Fibroblast of skin of back (primary cell): ENCODE measurements around the gene TC2N. TPM values are rescaled to one million over a fixed set of nuclear protein-coding genes. Genes with fewer than 3 reads are reported as not detected.
"Not testable (repeated sequence)": the region's sequence is repeated elsewhere in the genome, so short reads cannot be mapped to it uniquely, and the experiment has no call there.

Experiments used
- DNase-seq: peaks from one replicate; pipeline ENCODE4 v3.0.0-alpha.2; 2013
- polyA plus RNA-seq, 2 experiments: library from polyadenylated mRNA; unstranded; fragments of 120-200 nt; gene quantifications; one replicate each; pipeline ENCODE4 v1.2.1, GENCODE V29; 2013; ENCODE audit not compliant: insufficient read length in 2 of 2

Gene TC2N
- 0.12 TPM for polyA plus RNA-seq (2013, experiment 1 of 2; ENCODE audit: insufficient read length)
- polyA plus RNA-seq (2013, experiment 2 of 2; ENCODE audit: insufficient read length), result 0.30 TPM

- DNase-seq, result no peak
These were observed at the start of gene TC2N for GRCh38 chr14:91867316-91867988. Gene TC2N, minus strand, starts transcription at chr14:91867536. Its CDS starts 53,767 bp downstream, at chr14:91813769.

DNA sequence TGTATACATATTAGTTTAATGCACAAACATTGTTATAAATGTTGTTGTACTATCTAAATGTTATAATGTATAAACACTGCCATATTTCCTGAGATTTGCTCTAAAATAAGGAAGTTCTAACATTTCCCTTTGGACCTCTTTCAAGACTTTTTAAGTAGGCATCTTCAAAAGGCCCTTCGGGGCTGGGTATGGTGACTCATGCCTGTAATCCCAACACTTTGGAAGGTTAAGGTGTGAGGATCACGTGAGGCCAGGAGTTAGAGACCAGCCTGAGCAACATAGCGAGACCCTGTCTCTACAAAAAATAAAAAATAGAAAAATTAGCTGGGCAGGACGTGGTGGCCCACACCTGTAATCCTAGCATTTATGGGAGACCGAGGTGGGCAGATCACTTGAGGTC lies 44.7 kb upstream of the TC2N start:
- no peak for DNase-seq

DNA sequence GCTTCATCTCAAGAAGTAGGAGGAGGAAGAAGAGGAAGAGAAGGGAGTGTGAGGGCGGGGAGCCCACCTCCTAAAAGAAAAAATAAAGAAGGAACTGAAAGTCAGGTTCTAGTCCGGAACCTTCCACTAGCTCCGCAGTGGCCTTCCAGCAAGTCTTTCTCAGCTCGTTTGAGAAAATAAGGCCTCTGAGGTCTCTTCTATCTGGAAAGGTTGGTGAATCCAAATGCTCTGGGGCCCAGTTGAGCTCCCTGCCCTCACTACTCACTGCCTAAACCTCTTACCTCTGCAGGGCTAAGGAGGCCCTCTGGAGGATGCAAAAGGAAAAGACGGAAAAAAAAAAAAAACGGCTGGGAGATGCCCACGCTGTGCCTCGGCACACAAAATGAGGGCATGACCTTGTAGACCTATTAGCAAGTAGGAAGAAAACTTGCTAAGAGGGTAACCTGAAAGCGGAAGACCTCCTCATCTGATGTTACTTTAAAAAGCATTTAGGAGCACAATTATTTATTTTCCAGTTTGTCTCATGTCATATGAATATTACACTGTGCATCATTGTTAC lies 44.2 kb upstream of the TC2N start:
- DNase-seq, result peak; percentile 46

- DNase-seq, result no peak
These were observed 42.9 kb upstream of the TC2N start for GRCh38 chr14:91910196-91910595.

- no peak for DNase-seq
These were observed 39.0 kb upstream of the TC2N start for GRCh38 chr14:91906374-91906773.

GRCh38 chr14:91904956-91905645 lies 37.8 kb upstream of the TC2N start:
- DNase-seq, result no peak

DNA sequence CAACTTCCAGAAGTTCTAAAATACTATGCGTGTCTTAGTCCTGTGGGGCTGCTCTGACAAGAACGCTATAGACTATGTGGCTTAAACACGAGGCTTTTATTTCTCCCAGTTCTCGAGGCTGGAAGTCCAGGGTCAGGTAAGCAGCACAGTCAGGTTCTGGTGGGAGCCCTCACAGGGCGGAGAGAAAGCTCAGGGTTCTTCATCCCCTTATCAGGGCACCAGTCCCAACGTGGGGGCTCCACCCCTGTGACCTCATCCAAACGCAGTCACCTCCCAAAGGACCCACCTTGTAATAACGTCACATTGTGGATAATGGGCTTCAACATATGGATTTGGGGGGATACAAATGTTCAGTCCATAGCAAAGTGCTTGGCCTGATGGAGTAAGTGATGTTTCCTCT lies 37.1 kb upstream of the TC2N start:
- no peak for DNase-seq

- no peak for DNase-seq
These were observed 35.7 kb upstream of the TC2N start for GRCh38 chr14:91903070-91903469.

DNA sequence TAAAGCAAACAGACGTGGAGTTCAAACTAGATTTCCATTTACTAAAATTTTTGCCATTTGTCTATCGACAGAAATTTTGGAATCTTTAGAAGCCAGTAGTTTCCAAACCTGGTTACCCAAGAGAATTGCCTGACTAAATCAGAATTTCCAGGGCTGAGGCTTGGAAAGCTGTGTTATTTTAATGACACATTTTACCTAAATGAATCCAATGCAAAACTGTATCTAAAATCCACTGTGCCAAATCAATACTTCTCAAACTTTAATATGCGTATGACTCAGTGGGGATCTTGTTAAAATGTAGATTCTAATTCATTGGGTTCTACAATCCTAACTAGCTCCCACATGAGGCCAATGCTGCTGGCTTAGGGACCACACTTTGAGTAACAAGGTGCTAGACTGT lies 35.0 kb upstream of the TC2N start:
- DNase-seq, result no peak

GRCh38 chr14:91901449-91902226 lies 34.3 kb upstream of the TC2N start:
- DNase-seq, result no peak

- no peak for DNase-seq
These were observed 32.5 kb upstream of the TC2N start for GRCh38 chr14:91899806-91900205.

DNA sequence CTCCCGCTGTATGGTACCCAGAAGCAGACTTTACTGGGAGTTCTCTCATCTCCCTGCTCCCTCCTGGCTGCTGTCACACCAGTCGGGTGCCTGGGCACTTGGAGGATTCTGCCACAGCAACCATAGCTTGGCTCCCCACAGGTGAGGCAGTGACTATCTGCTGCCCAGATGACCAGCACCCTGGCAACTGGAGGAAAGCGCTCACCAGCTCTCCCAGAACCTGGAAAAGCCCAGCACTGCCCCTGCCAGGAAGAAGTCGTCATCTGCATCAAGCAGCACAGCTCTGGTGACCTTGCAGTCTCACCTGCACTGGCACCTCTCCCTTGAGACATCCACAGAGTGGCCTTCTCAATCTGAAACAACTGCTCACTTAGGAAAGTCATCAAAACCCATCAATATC lies 31.9 kb upstream of the TC2N start:
- no peak for DNase-seq

- DNase-seq, result no peak
These were observed 31.0 kb upstream of the TC2N start for GRCh38 chr14:91898372-91898771.

DNA sequence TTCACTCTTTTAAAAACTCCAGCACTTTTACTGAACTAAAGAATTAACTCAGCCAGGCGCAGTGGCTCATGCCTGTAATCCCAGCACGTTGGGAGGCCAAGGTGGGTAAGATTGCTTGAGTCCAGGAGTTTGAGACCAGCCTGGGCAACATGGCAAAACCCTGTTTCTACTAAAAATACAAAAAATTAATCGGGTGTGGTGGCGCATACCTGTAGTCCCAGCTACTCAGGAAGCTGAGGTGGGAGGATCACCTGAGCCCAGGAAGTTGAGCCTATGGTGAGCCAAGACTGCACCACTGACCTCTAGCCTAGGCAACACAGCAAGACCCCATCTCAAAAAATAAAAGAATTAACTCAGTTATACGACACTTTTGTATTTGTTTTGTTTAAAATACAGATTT lies 30.4 kb upstream of the TC2N start:
- DNase-seq, result not testable (repeated sequence)

DNA sequence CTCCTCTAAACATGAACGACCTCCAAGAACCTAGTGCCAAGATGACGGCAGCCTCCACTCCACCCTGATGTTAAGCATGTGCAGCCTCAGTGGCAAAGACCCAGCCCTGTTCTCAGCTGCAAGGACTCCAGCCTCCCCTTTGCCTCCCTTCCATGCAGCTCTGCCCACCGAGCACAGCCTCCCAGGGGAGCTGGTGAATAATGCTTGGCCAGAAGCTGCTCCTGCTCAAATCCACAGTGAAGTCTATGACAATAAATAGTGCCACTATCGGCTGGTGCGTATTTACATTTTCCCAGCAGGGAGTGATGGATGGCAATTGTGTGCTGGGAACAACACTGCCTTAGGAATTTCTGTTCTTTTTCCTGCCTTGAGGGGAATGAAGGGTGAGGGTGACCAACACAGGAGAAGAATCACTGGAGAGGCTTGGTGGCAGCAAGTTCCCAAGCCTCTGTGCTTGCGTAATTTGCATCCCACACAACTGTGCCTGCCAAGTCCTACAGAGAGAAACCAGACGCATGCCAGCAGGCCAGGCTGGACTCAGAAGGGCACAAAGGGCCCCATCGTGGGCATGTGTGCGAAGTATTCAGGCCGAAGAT lies 29.9 kb upstream of the TC2N start:
- peak; percentile 68 for DNase-seq

- no peak for DNase-seq
These were observed 29.1 kb upstream of the TC2N start for GRCh38 chr14:91896419-91896818.

DNA sequence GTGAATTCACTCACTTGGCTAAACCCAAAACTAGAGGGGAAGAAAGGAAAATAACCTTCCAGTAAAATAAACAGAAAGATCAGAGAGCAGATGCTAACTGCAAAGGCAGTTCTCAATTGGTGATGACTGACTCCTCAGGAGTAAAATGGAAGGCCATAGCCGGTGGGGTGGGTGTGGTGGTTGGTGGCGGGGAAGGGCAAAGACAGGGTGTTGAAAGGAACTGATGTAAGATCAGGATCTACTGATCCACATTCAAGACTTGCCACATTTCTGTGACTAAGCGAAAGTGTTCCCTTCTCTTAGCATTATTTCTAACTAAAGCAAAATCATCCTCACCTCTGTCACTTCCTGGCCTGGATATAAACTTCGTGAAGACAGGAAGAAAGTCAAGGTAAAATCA lies 26.3 kb upstream of the TC2N start:
- no peak for DNase-seq

GRCh38 chr14:91893007-91893406 lies 25.7 kb upstream of the TC2N start:
- DNase-seq, result no peak

DNA sequence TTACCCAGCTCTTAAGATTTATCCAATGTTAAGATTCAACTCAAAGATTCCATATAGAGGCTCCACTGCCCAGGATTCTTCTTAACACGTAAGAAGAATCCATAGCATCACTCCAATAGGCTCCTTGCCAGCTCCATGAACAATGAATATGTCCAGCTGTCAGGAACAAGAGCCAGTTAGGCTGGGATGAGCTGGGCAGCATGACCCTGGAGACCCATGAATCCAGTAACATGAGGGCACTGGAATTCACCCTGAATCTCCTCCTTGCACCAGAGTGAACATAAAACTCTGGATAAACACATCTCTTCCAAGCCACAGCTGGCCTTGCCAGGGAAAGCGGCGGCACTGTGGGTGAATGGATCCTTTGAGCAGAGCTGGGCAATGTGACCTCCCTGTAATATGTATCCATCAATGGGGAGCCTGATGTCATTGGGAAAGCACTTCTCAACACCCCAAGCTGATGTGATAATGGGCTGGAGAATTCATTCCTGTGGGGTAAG lies 24.4 kb upstream of the TC2N start:
- no peak for DNase-seq

DNA sequence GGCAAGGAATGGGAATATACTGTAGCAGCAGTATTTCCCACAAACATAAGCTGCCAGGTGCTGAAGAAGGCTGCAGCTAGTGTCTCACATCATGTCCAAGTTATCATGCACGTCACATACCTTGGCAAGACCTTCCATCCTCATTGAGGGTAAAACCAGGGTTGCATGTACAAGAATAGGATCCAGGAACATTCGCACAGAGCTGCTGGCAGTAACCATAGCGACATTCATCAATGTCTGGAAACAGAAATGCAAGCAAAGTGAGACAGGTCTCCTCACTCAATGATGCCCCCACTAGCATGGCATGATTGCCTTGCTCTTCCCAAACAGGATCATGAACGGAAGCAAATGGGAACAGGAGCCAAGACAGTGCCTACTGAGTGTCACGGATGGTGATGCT lies 23.8 kb upstream of the TC2N start:
- no peak for DNase-seq

- DNase-seq, result no peak
These were observed 23.0 kb upstream of the TC2N start for GRCh38 chr14:91890291-91890749.

DNA sequence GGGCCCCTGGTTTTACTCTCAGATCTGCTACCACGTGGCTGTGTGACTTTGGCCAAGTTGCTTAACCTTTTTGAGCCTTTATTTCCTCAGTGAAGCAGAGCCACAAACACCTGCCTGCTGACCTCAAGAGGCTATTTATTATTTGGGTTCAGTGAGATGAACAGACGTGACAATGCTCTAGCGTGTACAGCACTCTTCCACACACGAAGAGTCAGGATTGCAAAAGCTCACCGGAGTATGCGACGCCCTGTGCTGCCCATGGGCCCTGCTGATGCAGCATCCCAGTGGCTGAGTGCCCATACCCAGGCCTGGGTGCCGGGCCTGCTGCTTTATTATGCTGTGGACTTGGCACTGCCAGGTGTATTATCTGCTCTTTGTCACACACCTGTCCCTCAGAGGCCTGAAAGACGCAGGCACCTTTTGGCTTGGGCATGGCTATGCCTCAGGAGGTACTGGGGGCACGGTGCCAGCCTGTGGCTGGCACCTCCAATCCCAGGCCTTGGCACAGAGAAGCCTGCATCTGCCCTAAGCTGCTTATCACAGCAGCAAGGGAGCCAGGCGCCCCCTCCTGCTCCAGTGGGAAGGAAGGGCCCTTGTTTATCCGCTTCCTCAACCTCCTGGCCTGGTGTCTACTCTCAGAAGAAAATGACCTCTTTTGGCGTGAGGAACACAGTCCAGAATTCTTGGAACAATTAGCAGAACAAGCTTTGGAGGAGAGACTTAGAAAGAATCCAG lies 22.3 kb upstream of the TC2N start:
- no peak for DNase-seq
